ENCODE results near the gene FANCI. TPM values are rescaled to one million over a fixed set of nuclear protein-coding genes. Genes with fewer than 3 reads are reported as not detected.

FANCI gene
- polyA plus RNA-seq, 1 donor, result 56.0 TPM

GRCh38 chr15:89305395-89305794 lies 61.6 kb downstream of the FANCI start:
- no peak for DNase-seq

- DNase-seq, result no peak
Observed at GRCh38 chr15:89307046-89307587, 63.3 kb downstream of the FANCI start.

- no peak for DNase-seq
Observed at GRCh38 chr15:89307791-89308190, 64.0 kb downstream of the FANCI start.

GRCh38 chr15:89308236-89308635 lies 64.5 kb downstream of the FANCI start:
- DNase-seq, result no peak

GRCh38 chr15:89309993-89310392 lies 66.2 kb downstream of the FANCI start:
- DNase-seq, result no peak

GRCh38 chr15:89315375-89315929 lies 71.7 kb downstream of the FANCI start:
- DNase-seq, result no peak

- DNase-seq, result no peak
Observed at GRCh38 chr15:89316504-89316903, 72.7 kb downstream of the FANCI start.

- no peak for DNase-seq
Observed at GRCh38 chr15:89317186-89317720, 73.5 kb downstream of the FANCI start.

- no peak for DNase-seq
Observed at GRCh38 chr15:89319678-89320077, 75.9 kb downstream of the FANCI start.

GRCh38 chr15:89320200-89320599 lies 76.4 kb downstream of the FANCI start:
- DNase-seq, result no peak

GRCh38 chr15:89321521-89322410 lies 78.0 kb downstream of the FANCI start:
- no peak for DNase-seq

GRCh38 chr15:89322822-89323221 lies 79.0 kb downstream of the FANCI start:
- no peak for DNase-seq

- DNase-seq, result no peak
Observed at GRCh38 chr15:89323825-89324224, 80.0 kb downstream of the FANCI start.

GRCh38 chr15:89325039-89325803 lies 81.4 kb downstream of the FANCI start:
- no peak for DNase-seq

- DNase-seq, result no peak
Observed at GRCh38 chr15:89326316-89326715, 82.5 kb downstream of the FANCI start.

GRCh38 chr15:89327113-89327512 lies 83.3 kb downstream of the FANCI start:
- no peak for DNase-seq

GRCh38 chr15:89328398-89329254 lies 84.8 kb downstream of the FANCI start:
- DNase-seq, result no peak

- no peak for DNase-seq
Observed at GRCh38 chr15:89329329-89330084, 85.7 kb downstream of the FANCI start.

GRCh38 chr15:89330119-89330518 lies 86.3 kb downstream of the FANCI start:
- no peak for DNase-seq

GRCh38 chr15:89330881-89331595 lies 87.3 kb downstream of the FANCI start:
- DNase-seq, result no peak

Data from left kidney (tissue), 2 donors.